Naive B cell (primary cell): ENCODE data around the gene MXD1. TPM values are rescaled to one million over a fixed set of nuclear protein-coding genes. Genes with fewer than 3 reads are reported as not detected.
A peak's percentile ranks its signal among the peaks of the same experiment; 100 is the strongest.
"Not testable (repeated sequence)": the region's sequence is repeated elsewhere in the genome, so short reads cannot be mapped to it uniquely, and the experiment has no call there.

Source experiments
- ATAC-seq, 2 donors: fragments of 150-1000 bp; cut with Tn5 transposase; 2 replicates each; pipeline ENCODE4 v1.10.0; 2021; ENCODE audit warnings: low read depth in 2 of 2, mild to moderate bottlenecking in 2 of 2, moderate library complexity in 2 of 2
- DNase-seq: peaks from one replicate; pipeline ENCODE4 v3.0.0; 2022
- H3K27ac Mint-ChIP-seq, 6 donors: one replicate each; pipeline ENCODE4 v1.8.0; 2020 to 2022; ENCODE audit warnings: mild to moderate bottlenecking in 6 of 6, mixed read lengths in 6 of 6, moderate library complexity in 5 of 6, inconsistent platforms in 2 of 6
- H3K27me3 Mint-ChIP-seq, 3 donors: one replicate each; pipeline ENCODE4 v1.8.0; 2021 to 2022; ENCODE audit warnings: mixed read lengths in 3 of 3, mild to moderate bottlenecking in 1 of 3
- H3K36me3 Mint-ChIP-seq, 2 donors: one replicate each; pipeline ENCODE4 v1.8.0; 2020 to 2022; ENCODE audit warnings: mixed read lengths in 2 of 2, inconsistent platforms in 1 of 2, mild to moderate bottlenecking in 1 of 2
- H3K4me1 Mint-ChIP-seq, 3 donors: one replicate each; pipeline ENCODE4 v1.8.0; 2020 to 2022; ENCODE audit warnings: mixed read lengths in 3 of 3, inconsistent platforms in 1 of 3, mild to moderate bottlenecking in 1 of 3, moderate library complexity in 1 of 3
- H3K4me3 Mint-ChIP-seq, 8 donors: one replicate each; pipeline ENCODE4 v1.8.0; 2020 to 2022; ENCODE audit warnings: mild to moderate bottlenecking in 8 of 8, mixed read lengths in 8 of 8, moderate library complexity in 8 of 8, inconsistent platforms in 2 of 8
- H3K9me3 Mint-ChIP-seq, 7 donors: one replicate each; pipeline ENCODE4 v1.8.0; 2020 to 2022; ENCODE audit warnings: mixed read lengths in 7 of 7, mild to moderate bottlenecking in 5 of 7, inconsistent platforms in 2 of 7, moderate library complexity in 1 of 7
- polyA plus RNA-seq, 6 donors: library from polyadenylated mRNA; unstranded; fragments of 300-500 nt; fragmentation: Illumina TruSeq; gene quantifications; one replicate each; pipeline ENCODE4 v1.2.3, GENCODE V29; 2021; ENCODE audit warnings: low read depth in 6 of 6

Gene MXD1
- polyA plus RNA-seq, 6 donors from 2014 or later = 9.7 to 21.5 (median 13.2) TPM

DNA sequence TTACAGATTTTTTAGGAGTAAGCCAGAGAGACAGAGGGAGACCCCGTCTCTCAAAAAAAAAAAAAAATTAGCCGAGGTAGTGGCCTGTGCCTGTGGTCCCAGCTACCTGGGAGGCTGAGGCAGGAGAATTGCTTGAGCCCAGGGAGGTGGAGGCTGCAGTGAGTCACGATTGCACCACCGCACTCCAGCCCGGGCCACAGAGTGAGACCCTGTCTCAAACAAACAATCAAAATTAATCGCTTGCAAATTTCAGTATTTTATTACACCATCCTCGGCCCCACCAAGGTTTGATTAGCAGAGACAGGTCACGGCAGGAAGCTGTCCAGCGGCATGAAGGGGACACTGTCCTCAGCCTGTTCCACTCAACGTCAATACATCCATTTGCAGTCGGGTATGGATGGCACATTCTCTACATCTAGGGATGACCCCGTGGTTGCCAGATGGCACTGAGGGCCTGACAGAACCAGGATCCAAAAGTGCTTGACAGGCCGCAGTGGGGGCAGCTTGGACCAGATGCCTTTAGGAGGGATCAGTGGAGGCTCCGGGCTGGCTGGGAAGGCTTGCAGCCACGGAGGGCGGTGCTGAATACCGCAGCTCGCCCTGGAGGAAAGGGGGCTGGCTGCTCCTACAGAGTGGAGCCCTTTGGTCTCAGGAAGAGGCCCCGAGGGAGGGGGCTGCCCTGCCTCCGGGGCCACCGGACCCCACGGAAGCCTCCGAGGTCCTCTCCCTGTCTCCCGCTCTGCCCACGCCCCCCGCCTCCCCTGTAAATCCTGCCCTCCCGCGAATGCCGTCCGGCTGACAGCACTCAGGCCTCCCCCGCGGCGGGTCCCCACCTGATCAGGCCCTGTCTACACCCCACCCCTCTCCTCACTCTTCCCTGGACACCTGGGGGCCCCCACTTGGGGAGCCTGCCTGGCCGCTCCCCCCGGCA lies 33.4 kb downstream of the MXD1 start:
- Mint-ChIP-seq H3K36me3 (peaks cover 3% of the 10 kb centered on the region in 2 donors), H3K4me1 (peaks cover 9 to 19% (median 16%) of the 10 kb centered on the region in 3 donors), H3K9me3 (no peaks in the 10 kb centered on the region), H3K27ac (no peak overlapping the region), H3K4me3 (no peak overlapping the region), H3K27me3 (peaks cover 0 to 8% (median 5%) of the 10 kb centered on the region in 3 donors)
- no peak for DNase-seq
- ATAC-seq = no peak

- H3K4me1 Mint-ChIP-seq = peaks cover 9 to 19% (median 16%) of the 10 kb centered on the region in 3 donors
- no peak for ATAC-seq
Measured at GRCh38 chr2:69948963-69949645, 34.2 kb downstream of the MXD1 start.

GRCh38 chr2:69950241-69950640 lies 35.3 kb downstream of the MXD1 start:
- Mint-ChIP-seq H3K4me3 (no peak overlapping the region), H3K27me3 (peaks cover 4 to 8% (median 5%) of the 10 kb centered on the region in 3 donors), H3K9me3 (no peaks in the 10 kb centered on the region), H3K36me3 (no peaks in the 10 kb centered on the region), H3K4me1 (peaks cover 9 to 19% (median 16%) of the 10 kb centered on the region in 3 donors), H3K27ac (no peak overlapping the region)
- ATAC-seq (no peak), DNase-seq (no peak)

More at GRCh38 chr2:69948963-69949645, 34.2 kb downstream of the MXD1 start:
- Mint-ChIP-seq H3K9me3 (no peaks in the 10 kb centered on the region), H3K36me3 (no peaks in the 10 kb centered on the region), H3K27ac (peak overlapping the region in 1 of 6 donors; percentile 30), H3K27me3 (peaks cover 0 to 8% (median 5%) of the 10 kb centered on the region in 3 donors), H3K4me3 (no peak overlapping the region)
- DNase-seq = no peak

DNA sequence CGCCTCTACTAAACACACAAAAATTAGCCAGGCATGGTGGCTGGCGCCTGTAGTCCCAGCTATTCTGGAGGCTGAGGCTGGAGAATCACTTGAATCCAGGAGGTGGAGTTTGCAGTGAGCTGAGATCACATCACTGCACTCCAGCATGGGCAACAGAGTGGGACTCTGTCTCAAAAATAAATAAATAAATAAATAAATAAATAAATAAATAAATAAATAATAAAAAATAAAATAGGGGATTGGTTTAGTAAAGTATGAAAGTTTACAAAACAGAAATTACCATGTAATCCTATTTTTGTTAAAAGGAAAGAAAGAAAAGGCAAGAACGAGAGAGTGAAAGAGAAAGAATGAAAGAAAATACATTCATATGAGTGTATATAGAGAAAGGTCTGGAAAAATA lies 35.8 kb downstream of the MXD1 start:
- peak overlapping the region in 1 of 8 donors; percentile 6 for H3K4me3 Mint-ChIP-seq
- DNase-seq, ATAC-seq, H3K9me3 Mint-ChIP-seq, H3K36me3 Mint-ChIP-seq, H3K27me3 Mint-ChIP-seq, H3K27ac Mint-ChIP-seq: not testable (repeated sequence)
- peaks cover 9 to 16% (median 15%) of the 10 kb centered on the region in 3 donors for H3K4me1 Mint-ChIP-seq

DNA sequence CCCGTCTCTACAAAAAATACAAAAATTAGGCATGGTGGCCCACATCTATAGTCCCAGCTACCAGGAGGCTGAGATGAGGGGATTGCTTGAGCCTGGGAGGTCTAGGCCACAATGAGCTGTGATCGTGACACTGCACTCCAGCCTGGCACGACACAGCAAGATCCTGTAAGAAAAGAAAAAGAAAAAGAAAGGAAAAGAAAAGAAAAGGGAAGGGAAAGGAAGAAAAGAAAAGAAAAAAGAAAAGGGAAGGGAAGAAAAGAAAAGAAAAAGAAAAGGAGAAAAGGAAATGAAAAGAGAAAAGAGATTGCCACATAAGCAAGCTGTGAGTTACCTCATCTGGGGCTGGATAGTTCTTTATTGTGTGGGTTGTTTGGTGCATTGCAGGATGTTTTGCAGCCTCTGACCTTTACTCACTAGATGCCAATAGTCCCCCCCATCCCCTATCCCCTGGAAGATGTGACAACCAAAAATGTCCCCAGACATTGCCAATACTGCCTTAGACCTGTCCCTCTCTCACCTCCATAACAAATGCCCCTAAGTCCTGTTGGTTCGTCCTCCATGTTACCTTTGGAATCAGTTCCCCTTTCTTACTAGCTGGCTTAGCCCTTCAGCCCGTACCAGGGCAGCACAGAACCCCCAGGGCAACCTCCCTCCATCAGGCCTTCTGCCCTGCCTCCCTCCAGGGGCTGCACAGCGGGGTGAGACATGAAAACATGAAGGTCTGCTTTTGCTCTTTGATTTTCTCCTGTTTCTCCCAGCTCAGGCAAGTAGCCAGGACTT lies 37.6 kb downstream of the MXD1 start:
- no peak overlapping the region for H3K4me3 Mint-ChIP-seq
- H3K36me3 Mint-ChIP-seq = no peaks in the 10 kb centered on the region
- peaks cover 4 to 11% (median 8%) of the 10 kb centered on the region in 3 donors for H3K4me1 Mint-ChIP-seq
- no peaks in the 10 kb centered on the region for H3K9me3 Mint-ChIP-seq
- peaks cover 4 to 8% (median 5%) of the 10 kb centered on the region in 3 donors for H3K27me3 Mint-ChIP-seq
- DNase-seq (no peak), ATAC-seq (peak in 1 of 2 donors; percentile 23)
- H3K27ac Mint-ChIP-seq = peak overlapping the region in 2 of 6 donors; percentile 17 to 87

DNA sequence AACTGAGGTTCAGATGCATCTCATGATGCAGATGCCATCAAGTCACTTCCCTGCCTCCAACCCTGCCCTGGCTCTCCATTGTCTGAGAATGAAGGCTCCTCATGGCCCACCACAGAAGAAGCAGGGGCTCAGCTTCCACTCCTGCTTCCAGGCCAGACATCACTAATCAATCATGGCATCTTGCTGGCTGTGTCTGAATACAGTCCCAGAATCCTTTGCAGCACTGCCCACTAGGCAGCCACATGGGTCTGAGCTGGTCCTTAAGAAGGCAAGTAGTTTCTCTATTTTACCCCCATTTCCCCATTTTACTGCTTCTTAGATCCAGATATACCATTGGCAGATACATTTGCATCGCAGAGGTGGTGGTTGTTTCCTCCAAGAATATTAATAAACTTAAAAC lies 39.2 kb downstream of the MXD1 start:
- Mint-ChIP-seq H3K36me3 (no peaks in the 10 kb centered on the region), H3K4me1 (peaks cover under 1 to 7% (median 5%) of the 10 kb centered on the region in 3 donors), H3K27me3 (peaks cover 1 to 4% (median 3%) of the 10 kb centered on the region in 3 donors), H3K9me3 (no peaks in the 10 kb centered on the region), H3K4me3 (no peak overlapping the region), H3K27ac (no peak overlapping the region)
- DNase-seq (no peak), ATAC-seq (no peak)

DNA sequence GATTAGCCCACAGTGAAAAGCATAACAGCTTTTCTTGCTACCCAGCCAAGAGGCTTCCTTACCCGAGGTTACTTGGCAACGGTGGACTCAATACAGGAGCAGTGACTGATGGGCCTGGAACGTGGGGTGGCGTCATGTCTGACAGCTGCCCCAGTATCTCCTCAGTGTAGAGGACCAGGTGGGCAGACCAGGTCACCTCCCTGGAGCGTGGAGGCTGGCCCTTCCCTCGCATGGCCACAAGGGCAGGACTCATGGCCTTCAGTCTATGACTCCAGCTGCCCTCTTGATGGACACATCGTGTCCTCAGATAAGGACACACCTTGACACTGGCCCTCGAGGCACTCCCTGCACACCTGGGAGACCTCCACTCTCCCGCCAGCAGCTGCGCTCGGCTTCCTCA lies 40.1 kb downstream of the MXD1 start:
- no peak for ATAC-seq

GRCh38 chr2:69956475-69956979 lies 41.6 kb downstream of the MXD1 start:
- Mint-ChIP-seq H3K4me3 (no peak overlapping the region), H3K9me3 (no peaks in the 10 kb centered on the region), H3K27ac (peak overlapping the region in 3 of 6 donors; percentile 15 to 73 (median 19)), H3K4me1 (peaks cover 0 to 5% (median 4%) of the 10 kb centered on the region in 3 donors), H3K27me3 (peaks cover 0 to 4% (median 0%) of the 10 kb centered on the region in 3 donors), H3K36me3 (no peaks in the 10 kb centered on the region)
- DNase-seq = no peak
- ATAC-seq = no peak

More for the DNA sequence above, 40.1 kb downstream of the MXD1 start:
- peaks cover 0 to 5% (median 4%) of the 10 kb centered on the region in 3 donors for H3K4me1 Mint-ChIP-seq
- H3K27me3 Mint-ChIP-seq = peaks cover 0 to 4% (median 0%) of the 10 kb centered on the region in 3 donors
- H3K27ac Mint-ChIP-seq = no peak overlapping the region
- no peak overlapping the region for H3K4me3 Mint-ChIP-seq
- no peak for DNase-seq
- no peaks in the 10 kb centered on the region for H3K9me3 Mint-ChIP-seq
- H3K36me3 Mint-ChIP-seq = no peaks in the 10 kb centered on the region

GRCh38 chr2:69957965-69958364 lies 43.1 kb downstream of the MXD1 start:
- H3K36me3 Mint-ChIP-seq = no peaks in the 10 kb centered on the region

GRCh38 chr2:69958480-69958879 lies 43.6 kb downstream of the MXD1 start:
- ATAC-seq (no peak), DNase-seq (no peak)
- no peak overlapping the region for H3K4me3 Mint-ChIP-seq
- peaks cover 0 to 4% (median 0%) of the 10 kb centered on the region in 3 donors for H3K27me3 Mint-ChIP-seq
- no peaks in the 10 kb centered on the region for H3K9me3 Mint-ChIP-seq
- H3K36me3 Mint-ChIP-seq = no peaks in the 10 kb centered on the region
- H3K27ac Mint-ChIP-seq = no peak overlapping the region
- H3K4me1 Mint-ChIP-seq = peaks cover 0 to 5% (median 4%) of the 10 kb centered on the region in 3 donors

More at GRCh38 chr2:69957965-69958364, 43.1 kb downstream of the MXD1 start:
- Mint-ChIP-seq H3K4me1 (peaks cover 0 to 5% (median 4%) of the 10 kb centered on the region in 3 donors), H3K27me3 (peaks cover 0 to 4% (median 0%) of the 10 kb centered on the region in 3 donors), H3K4me3 (no peak overlapping the region), H3K9me3 (no peaks in the 10 kb centered on the region), H3K27ac (no peak overlapping the region)
- ATAC-seq = no peak
- DNase-seq = no peak

DNA sequence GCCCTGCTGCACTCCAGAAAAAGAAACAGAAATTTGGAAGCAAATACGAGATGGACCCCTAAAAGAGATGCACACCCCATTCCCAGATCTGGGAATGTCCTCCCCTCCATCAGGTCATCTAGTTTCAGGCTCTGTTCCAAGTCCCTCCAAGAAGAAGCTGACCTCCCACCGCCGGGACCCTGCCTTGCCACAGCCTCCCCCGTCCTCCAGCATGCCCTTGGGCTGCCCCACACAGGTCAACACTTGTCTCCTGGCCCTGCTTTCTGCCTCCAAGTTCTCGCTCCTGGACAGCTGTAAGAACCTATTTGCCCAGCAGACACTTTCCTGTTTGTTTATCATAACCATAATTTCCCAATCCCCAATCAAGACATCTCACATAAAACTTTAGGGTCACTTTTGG lies 44.5 kb downstream of the MXD1 start:
- H3K27ac Mint-ChIP-seq = peak overlapping the region in 1 of 6 donors; percentile 1
- no peaks in the 10 kb centered on the region for H3K9me3 Mint-ChIP-seq
- no peak for DNase-seq

GRCh38 chr2:69960821-69961220 lies 45.9 kb downstream of the MXD1 start:
- no peaks in the 10 kb centered on the region for H3K27me3 Mint-ChIP-seq
- H3K36me3 Mint-ChIP-seq = no peaks in the 10 kb centered on the region
- no peak overlapping the region for H3K27ac Mint-ChIP-seq
- ATAC-seq (no peak), DNase-seq (no peak)
- H3K4me1 Mint-ChIP-seq = peaks cover 3 to 5% (median 4%) of the 10 kb centered on the region in 3 donors
- no peak overlapping the region for H3K4me3 Mint-ChIP-seq
- H3K9me3 Mint-ChIP-seq = no peaks in the 10 kb centered on the region

More for the DNA sequence above, 44.5 kb downstream of the MXD1 start:
- H3K36me3 Mint-ChIP-seq = no peaks in the 10 kb centered on the region
- peaks cover 2 to 5% (median 4%) of the 10 kb centered on the region in 3 donors for H3K4me1 Mint-ChIP-seq
- H3K27me3 Mint-ChIP-seq = peaks cover 0 to 3% (median 0%) of the 10 kb centered on the region in 3 donors
- H3K4me3 Mint-ChIP-seq = peak overlapping the region in 1 of 8 donors; percentile 22
- no peak for ATAC-seq
